Liver (tissue), 3 donors: Measurements from ENCODE around the gene TRNT1.

Experiments used
- CTCF ChIP-seq: fragments of 150-350 bp; IDR thresholded peaks from 2 replicates; pipeline ENCODE4 v1.5.1; 2017; ENCODE audit warnings: improper control_type of control experiment, low read depth, low read length; ENCODE audit not compliant: missing input control
- EGR1 ChIP-seq, 2 donors: IDR thresholded peaks; 2 replicates each; pipeline ENCODE4 v1.6.1; 2016 to 2018; ENCODE audit warnings: antibody characterized with exemption in 2 of 2, low read depth in 2 of 2
- FOXA1 ChIP-seq: IDR thresholded peaks from 2 replicates; pipeline ENCODE4 v1.6.1; 2016; ENCODE audit warnings: antibody characterized with exemption
- HNF4G ChIP-seq: IDR thresholded peaks from 2 replicates; pipeline ENCODE4 v1.6.1; 2016; ENCODE audit warnings: antibody characterized with exemption
- SP1 ChIP-seq: IDR thresholded peaks from 2 replicates; pipeline ENCODE4 v1.6.1; 2018; ENCODE audit warnings: antibody characterized with exemption, mild to moderate bottlenecking
- TAF1 ChIP-seq: conservative IDR thresholded peaks from 2 replicates; pipeline ENCODE4 v1.6.1; 2016; ENCODE audit warnings: antibody characterized with exemption, mild to moderate bottlenecking
- YY1 ChIP-seq: IDR thresholded peaks from 2 replicates; pipeline ENCODE4 v1.6.1; 2016; ENCODE audit warnings: antibody characterized with exemption, mild to moderate bottlenecking
- TF ChIP-seq, protein P1 (sequence below): IDR thresholded peaks from 2 replicates; pipeline ENCODE4 v1.6.1; 2016; ENCODE audit warnings: antibody characterized with exemption
- TF ChIP-seq, protein P2 (sequence below): IDR thresholded peaks from 2 replicates; pipeline ENCODE4 v1.6.1; 2016; ENCODE audit warnings: antibody characterized with exemption, mild to moderate bottlenecking
- donor health status: healthy.
- donor health status: healthy.

GRCh38 chr3:3189961-3190360, 63.2 kb downstream of the TRNT1 start:
- no peak for TF ChIP-seq CTCF
- no peak for TF ChIP-seq SP1
- TF ChIP-seq TAF1: no peak
- TF ChIP-seq, protein P1, sequence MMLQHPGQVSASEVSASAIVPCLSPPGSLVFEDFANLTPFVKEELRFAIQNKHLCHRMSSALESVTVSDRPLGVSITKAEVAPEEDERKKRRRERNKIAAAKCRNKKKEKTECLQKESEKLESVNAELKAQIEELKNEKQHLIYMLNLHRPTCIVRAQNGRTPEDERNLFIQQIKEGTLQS: no peak
- TF ChIP-seq, protein P2, sequence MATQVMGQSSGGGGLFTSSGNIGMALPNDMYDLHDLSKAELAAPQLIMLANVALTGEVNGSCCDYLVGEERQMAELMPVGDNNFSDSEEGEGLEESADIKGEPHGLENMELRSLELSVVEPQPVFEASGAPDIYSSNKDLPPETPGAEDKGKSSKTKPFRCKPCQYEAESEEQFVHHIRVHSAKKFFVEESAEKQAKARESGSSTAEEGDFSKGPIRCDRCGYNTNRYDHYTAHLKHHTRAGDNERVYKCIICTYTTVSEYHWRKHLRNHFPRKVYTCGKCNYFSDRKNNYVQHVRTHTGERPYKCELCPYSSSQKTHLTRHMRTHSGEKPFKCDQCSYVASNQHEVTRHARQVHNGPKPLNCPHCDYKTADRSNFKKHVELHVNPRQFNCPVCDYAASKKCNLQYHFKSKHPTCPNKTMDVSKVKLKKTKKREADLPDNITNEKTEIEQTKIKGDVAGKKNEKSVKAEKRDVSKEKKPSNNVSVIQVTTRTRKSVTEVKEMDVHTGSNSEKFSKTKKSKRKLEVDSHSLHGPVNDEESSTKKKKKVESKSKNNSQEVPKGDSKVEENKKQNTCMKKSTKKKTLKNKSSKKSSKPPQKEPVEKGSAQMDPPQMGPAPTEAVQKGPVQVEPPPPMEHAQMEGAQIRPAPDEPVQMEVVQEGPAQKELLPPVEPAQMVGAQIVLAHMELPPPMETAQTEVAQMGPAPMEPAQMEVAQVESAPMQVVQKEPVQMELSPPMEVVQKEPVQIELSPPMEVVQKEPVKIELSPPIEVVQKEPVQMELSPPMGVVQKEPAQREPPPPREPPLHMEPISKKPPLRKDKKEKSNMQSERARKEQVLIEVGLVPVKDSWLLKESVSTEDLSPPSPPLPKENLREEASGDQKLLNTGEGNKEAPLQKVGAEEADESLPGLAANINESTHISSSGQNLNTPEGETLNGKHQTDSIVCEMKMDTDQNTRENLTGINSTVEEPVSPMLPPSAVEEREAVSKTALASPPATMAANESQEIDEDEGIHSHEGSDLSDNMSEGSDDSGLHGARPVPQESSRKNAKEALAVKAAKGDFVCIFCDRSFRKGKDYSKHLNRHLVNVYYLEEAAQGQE: no peak
- TF ChIP-seq EGR1 (IDR thresholded peaks at IDR 0.05; ENCODE audit: low read depth in 2 of 2): no peak
- no peak for TF ChIP-seq FOXA1
- TF ChIP-seq YY1: no peak
- TF ChIP-seq HNF4G: no peak
